HepG2 (cell line): ENCODE results near the gene PGP. TPM values are rescaled to one million over a fixed set of nuclear protein-coding genes. Genes with fewer than 3 reads are reported as not detected.

Experiments
- ATF2 ChIP-seq: sonication (generic); formaldehyde crosslinking; IDR thresholded peaks from 2 replicates; pipeline ENCODE4 v1.4.0; 2020; ENCODE audit warnings: missing genetic modification reagents
- MTA3 ChIP-seq: sonication (generic); formaldehyde crosslinking; IDR thresholded peaks from 2 replicates; pipeline ENCODE4 v1.4.0; 2020; ENCODE audit warnings: missing genetic modification reagents
- NCOR1 ChIP-seq: fragments of 200-600 bp; sonication (generic); IDR thresholded peaks from 2 replicates; pipeline ENCODE4 v1.7.0; 2017; ENCODE audit warnings: antibody characterized with exemption, low read length, borderline replicate concordance
- SNAPC4 ChIP-seq: sonication (generic); formaldehyde crosslinking; IDR thresholded peaks from 2 replicates; pipeline ENCODE4 v1.4.0; 2020; ENCODE audit warnings: mild to moderate bottlenecking, missing genetic modification reagents
- WIZ ChIP-seq: sonication (generic); formaldehyde crosslinking; IDR thresholded peaks from 2 replicates; pipeline ENCODE4 v1.5.1; 2020; ENCODE audit warnings: mild to moderate bottlenecking, missing genetic modification reagents
- ZBTB40 ChIP-seq, 2 experiments: fragments of 450-650 bp in 1 of 2; sonication (generic) in 1 of 2; formaldehyde crosslinking in 1 of 2; IDR thresholded peaks; 2 replicates each; pipeline versions ENCODE4 v1.6.1 to v1.8.0; 2016 to 2022; ENCODE audit warnings: antibody characterized with exemption in 1 of 2, mild to moderate bottlenecking in 1 of 2, missing genetic modification reagents in 1 of 2
- ZNF614 ChIP-seq: IDR thresholded peaks from 2 replicates; pipeline ENCODE4 v1.6.1; 2018; ENCODE audit warnings: missing biosample characterization, missing genetic modification reagents, inconsistent platforms, borderline replicate concordance
- ZNF775 ChIP-seq: sonication (generic); formaldehyde crosslinking; IDR thresholded peaks from 2 replicates; pipeline ENCODE4 v1.4.0; 2020; ENCODE audit warnings: missing genetic modification reagents, mild to moderate bottlenecking, moderate library complexity, borderline replicate concordance
- polyA plus RNA-seq, 8 experiments: library from polyadenylated mRNA; depleted of rRNA in 3 of 8; stranded (reverse) in 7 of 8; unstranded in 1 of 8; fragments of >200 nt; fragmentation: Illumina TruSeq in 4 of 8; extraction: Trizol in 4 of 8; gene quantifications; 2 replicates each; pipeline versions ENCODE4 v1.2.1 to v1.2.3, GENCODE V29; 2011 to 2016; ENCODE audit warnings: low read depth in 4 of 8, missing spikeins in 1 of 8, mixed read lengths in 1 of 8; ENCODE audit not compliant: insufficient read depth in 1 of 8
- total RNA-seq, 5 experiments: library from RNA; depleted of rRNA; stranded (reverse); fragments of >200 nt; fragmentation: Illumina TruSeq; extraction: Trizol; gene quantifications; 2 replicates each; pipeline ENCODE4 v1.2.3, GENCODE V29; 2016; ENCODE audit warnings: low read depth in 1 of 5

Gene PGP
- total and polyA plus RNA-seq, 2 of the 13 experiments (the other 11 are each of a cell fraction or from before 2014, with no cell fraction given) = 7.3 to 18.3 TPM

GRCh38 chr16:2260250-2260649, 45.6 kb upstream of the PGP start (continued):
- TF ChIP-seq ATF2 (CRISPR knock-in tag) (no peak), ZBTB40 (IDR thresholded peaks at IDR 0.05) (no peak), ZBTB40 (CRISPR knock-in tag; IDR thresholded peaks at IDR 0.05) (no peak), SNAPC4 (no peak), ZNF614 (CRISPR knock-in tag) (no peak), MTA3 (CRISPR knock-in tag) (no peak), WIZ (no peak), ZNF775 (CRISPR knock-in tag) (no peak), NCOR1 (no peak)
- TF ChIP-seq, all 625 proteins: peak for 0
